ENCODE results near the gene P2RX2. TPM values are rescaled to one million over a fixed set of nuclear protein-coding genes. Genes with fewer than 3 reads are reported as not detected.

P2RX2 gene
- total and polyA plus RNA-seq, 4 donors: not detected

DNA sequence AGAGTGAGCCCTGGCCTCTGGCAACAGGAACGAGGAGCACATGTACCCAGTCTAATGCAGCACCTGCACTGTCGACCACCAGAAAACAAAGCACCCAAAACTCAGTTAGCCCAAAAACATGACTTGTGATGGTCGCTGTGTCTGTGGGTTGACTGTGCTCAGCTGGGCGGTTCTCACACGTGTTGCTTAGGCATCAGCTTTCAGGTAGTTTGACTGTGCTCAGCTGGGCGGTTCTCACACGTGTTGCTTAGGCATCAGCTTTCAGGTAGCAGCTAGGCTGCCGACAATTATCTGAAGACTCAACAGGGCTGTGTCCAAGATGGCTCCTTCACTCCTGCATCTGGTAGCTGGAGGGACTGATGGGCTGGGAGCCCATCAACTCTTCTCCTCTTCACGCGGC, 7.0 kb upstream of the P2RX2 start:
- H3K27ac ChIP-seq (ENCODE audit: low read depth in 1 of 2, low read length in 2 of 2): no peak overlapping the region
- peaks cover 8 to 34% (median 17%) of the 10 kb centered on the region in 4 donors for H3K4me1 ChIP-seq (ENCODE audit: control insufficient read depth in 4 of 4, insufficient read depth in 4 of 4, low read length in 3 of 4)
- no peak for TF ChIP-seq JUND (IDR thresholded peaks at IDR 0.05)
- TF ChIP-seq GABPA (IDR thresholded peaks at IDR 0.05 in 1 of 2, conservative IDR thresholded peaks at IDR 0.05 in 1 of 2): no peak
- TF ChIP-seq, protein P1, sequence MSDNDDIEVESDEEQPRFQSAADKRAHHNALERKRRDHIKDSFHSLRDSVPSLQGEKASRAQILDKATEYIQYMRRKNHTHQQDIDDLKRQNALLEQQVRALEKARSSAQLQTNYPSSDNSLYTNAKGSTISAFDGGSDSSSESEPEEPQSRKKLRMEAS (IDR thresholded peaks at IDR 0.05): no peak
- TF ChIP-seq, protein P2, sequence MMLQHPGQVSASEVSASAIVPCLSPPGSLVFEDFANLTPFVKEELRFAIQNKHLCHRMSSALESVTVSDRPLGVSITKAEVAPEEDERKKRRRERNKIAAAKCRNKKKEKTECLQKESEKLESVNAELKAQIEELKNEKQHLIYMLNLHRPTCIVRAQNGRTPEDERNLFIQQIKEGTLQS (IDR thresholded peaks at IDR 0.05): no peak
- no peak for TF ChIP-seq FOXA2 (IDR thresholded peaks at IDR 0.05)
- no peak for TF ChIP-seq NR2F2 (IDR thresholded peaks at IDR 0.05)
- no peak for TF ChIP-seq HNF4G (IDR thresholded peaks at IDR 0.05)
- no peak for TF ChIP-seq RXRA (IDR thresholded peaks at IDR 0.05)
- TF ChIP-seq, protein P3, sequence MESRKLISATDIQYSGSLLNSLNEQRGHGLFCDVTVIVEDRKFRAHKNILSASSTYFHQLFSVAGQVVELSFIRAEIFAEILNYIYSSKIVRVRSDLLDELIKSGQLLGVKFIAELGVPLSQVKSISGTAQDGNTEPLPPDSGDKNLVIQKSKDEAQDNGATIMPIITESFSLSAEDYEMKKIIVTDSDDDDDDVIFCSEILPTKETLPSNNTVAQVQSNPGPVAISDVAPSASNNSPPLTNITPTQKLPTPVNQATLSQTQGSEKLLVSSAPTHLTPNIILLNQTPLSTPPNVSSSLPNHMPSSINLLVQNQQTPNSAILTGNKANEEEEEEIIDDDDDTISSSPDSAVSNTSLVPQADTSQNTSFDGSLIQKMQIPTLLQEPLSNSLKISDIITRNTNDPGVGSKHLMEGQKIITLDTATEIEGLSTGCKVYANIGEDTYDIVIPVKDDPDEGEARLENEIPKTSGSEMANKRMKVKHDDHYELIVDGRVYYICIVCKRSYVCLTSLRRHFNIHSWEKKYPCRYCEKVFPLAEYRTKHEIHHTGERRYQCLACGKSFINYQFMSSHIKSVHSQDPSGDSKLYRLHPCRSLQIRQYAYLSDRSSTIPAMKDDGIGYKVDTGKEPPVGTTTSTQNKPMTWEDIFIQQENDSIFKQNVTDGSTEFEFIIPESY (IDR thresholded peaks at IDR 0.05): no peak
- no peak for TF ChIP-seq SP1 (IDR thresholded peaks at IDR 0.05)
- TF ChIP-seq FOXA1 (IDR thresholded peaks at IDR 0.05): no peak
- TF ChIP-seq HNF4A (conservative IDR thresholded peaks at IDR 0.05): no peak
- TF ChIP-seq TAF1 (conservative IDR thresholded peaks at IDR 0.05): no peak
- no peak for TF ChIP-seq RAD21 (IDR thresholded peaks at IDR 0.05)
- no peak for TF ChIP-seq YY1 (IDR thresholded peaks at IDR 0.05)
- no peak for TF ChIP-seq EGR1 (IDR thresholded peaks at IDR 0.05; ENCODE audit: low read depth in 2 of 2)
- TF ChIP-seq, protein P4, sequence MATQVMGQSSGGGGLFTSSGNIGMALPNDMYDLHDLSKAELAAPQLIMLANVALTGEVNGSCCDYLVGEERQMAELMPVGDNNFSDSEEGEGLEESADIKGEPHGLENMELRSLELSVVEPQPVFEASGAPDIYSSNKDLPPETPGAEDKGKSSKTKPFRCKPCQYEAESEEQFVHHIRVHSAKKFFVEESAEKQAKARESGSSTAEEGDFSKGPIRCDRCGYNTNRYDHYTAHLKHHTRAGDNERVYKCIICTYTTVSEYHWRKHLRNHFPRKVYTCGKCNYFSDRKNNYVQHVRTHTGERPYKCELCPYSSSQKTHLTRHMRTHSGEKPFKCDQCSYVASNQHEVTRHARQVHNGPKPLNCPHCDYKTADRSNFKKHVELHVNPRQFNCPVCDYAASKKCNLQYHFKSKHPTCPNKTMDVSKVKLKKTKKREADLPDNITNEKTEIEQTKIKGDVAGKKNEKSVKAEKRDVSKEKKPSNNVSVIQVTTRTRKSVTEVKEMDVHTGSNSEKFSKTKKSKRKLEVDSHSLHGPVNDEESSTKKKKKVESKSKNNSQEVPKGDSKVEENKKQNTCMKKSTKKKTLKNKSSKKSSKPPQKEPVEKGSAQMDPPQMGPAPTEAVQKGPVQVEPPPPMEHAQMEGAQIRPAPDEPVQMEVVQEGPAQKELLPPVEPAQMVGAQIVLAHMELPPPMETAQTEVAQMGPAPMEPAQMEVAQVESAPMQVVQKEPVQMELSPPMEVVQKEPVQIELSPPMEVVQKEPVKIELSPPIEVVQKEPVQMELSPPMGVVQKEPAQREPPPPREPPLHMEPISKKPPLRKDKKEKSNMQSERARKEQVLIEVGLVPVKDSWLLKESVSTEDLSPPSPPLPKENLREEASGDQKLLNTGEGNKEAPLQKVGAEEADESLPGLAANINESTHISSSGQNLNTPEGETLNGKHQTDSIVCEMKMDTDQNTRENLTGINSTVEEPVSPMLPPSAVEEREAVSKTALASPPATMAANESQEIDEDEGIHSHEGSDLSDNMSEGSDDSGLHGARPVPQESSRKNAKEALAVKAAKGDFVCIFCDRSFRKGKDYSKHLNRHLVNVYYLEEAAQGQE (IDR thresholded peaks at IDR 0.05): no peak
- TF ChIP-seq, protein P5, sequence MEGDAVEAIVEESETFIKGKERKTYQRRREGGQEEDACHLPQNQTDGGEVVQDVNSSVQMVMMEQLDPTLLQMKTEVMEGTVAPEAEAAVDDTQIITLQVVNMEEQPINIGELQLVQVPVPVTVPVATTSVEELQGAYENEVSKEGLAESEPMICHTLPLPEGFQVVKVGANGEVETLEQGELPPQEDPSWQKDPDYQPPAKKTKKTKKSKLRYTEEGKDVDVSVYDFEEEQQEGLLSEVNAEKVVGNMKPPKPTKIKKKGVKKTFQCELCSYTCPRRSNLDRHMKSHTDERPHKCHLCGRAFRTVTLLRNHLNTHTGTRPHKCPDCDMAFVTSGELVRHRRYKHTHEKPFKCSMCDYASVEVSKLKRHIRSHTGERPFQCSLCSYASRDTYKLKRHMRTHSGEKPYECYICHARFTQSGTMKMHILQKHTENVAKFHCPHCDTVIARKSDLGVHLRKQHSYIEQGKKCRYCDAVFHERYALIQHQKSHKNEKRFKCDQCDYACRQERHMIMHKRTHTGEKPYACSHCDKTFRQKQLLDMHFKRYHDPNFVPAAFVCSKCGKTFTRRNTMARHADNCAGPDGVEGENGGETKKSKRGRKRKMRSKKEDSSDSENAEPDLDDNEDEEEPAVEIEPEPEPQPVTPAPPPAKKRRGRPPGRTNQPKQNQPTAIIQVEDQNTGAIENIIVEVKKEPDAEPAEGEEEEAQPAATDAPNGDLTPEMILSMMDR (IDR thresholded peaks at IDR 0.05; ENCODE audit: low read depth, low read length, missing input control): no peak
- H3K27me3 ChIP-seq (ENCODE audit: control insufficient read depth in 4 of 4, insufficient read depth in 4 of 4, low read length in 3 of 4): no peaks in the 10 kb centered on the region
- H3K4me3 ChIP-seq (ENCODE audit: low read depth in 1 of 3, low read length in 3 of 3): no peak overlapping the region
- WGBS: 96% methylated on average over 10 of the region's 10 CpGs
- DNase-seq (ENCODE audit: low spot score): no peak
- peaks cover 0 to 5% (median 0%) of the 10 kb centered on the region in 4 donors for H3K9me3 ChIP-seq (ENCODE audit: control insufficient read depth in 4 of 4, low read length in 3 of 4)
- H3K9ac ChIP-seq (ENCODE audit: low read depth in 1 of 2, low read length in 2 of 2): no peak overlapping the region
- H3K36me3 ChIP-seq (ENCODE audit: control insufficient read depth in 4 of 4, insufficient read depth in 3 of 4, low read depth in 1 of 4, low read length in 3 of 4): no peaks in the 10 kb centered on the region

Measured in liver (tissue), 9 donors.